Measurements from ENCODE around the gene NAA60. TPM values are rescaled to one million over a fixed set of nuclear protein-coding genes. Genes with fewer than 3 reads are reported as not detected.
A peak's percentile ranks its signal among the peaks of the same experiment; 100 is the strongest.
"Not testable (repeated sequence)": the region's sequence is repeated elsewhere in the genome, so short reads cannot be mapped to it uniquely, and the experiment has no call there.

NAA60 gene
- total and polyA plus RNA-seq, 4 donors: 11.3 to 41.3 (median 25.6) TPM

GRCh38 chr16:3497771-3498170 lies 54.3 kb downstream of the NAA60 start:
- H3K9me3 ChIP-seq (ENCODE audit: control insufficient read depth in 4 of 4, low read length in 3 of 4): no peaks in the 10 kb centered on the region
- no peak overlapping the region for H3K4me3 ChIP-seq (ENCODE audit: low read depth in 1 of 3, low read length in 3 of 3)
- no peaks in the 10 kb centered on the region for H3K36me3 ChIP-seq (ENCODE audit: control insufficient read depth in 4 of 4, insufficient read depth in 3 of 4, low read depth in 1 of 4, low read length in 3 of 4)
- TF ChIP-seq HNF4G (IDR thresholded peaks at IDR 0.05) (no peak), GABPA (IDR thresholded peaks at IDR 0.05 in 1 of 2, conservative IDR thresholded peaks at IDR 0.05 in 1 of 2) (no peak), NR2F2 (IDR thresholded peaks at IDR 0.05) (no peak), JUND (IDR thresholded peaks at IDR 0.05) (no peak), FOXA1 (IDR thresholded peaks at IDR 0.05) (no peak), ZBTB33 (IDR thresholded peaks at IDR 0.05) (no peak), MAX (IDR thresholded peaks at IDR 0.05) (no peak), TAF1 (conservative IDR thresholded peaks at IDR 0.05) (no peak), FOXA2 (IDR thresholded peaks at IDR 0.05) (no peak)
- no peak overlapping the region for H3K27ac ChIP-seq (ENCODE audit: low read depth in 1 of 2, low read length in 2 of 2)
- H3K4me1 ChIP-seq (ENCODE audit: control insufficient read depth in 4 of 4, insufficient read depth in 4 of 4, low read length in 3 of 4): peaks cover 0 to 14% (median 6%) of the 10 kb centered on the region in 4 donors
- H3K27me3 ChIP-seq (ENCODE audit: control insufficient read depth in 4 of 4, insufficient read depth in 4 of 4, low read length in 3 of 4): no peaks in the 10 kb centered on the region
- DNase-seq (ENCODE audit: low spot score): no peak
- no peak overlapping the region for H3K9ac ChIP-seq (ENCODE audit: low read depth in 1 of 2, low read length in 2 of 2)
- 95% methylated on average over 4 of the region's 4 CpGs for WGBS

- H3K9ac ChIP-seq (ENCODE audit: low read depth in 1 of 2, low read length in 2 of 2): no peak overlapping the region
- 96% methylated on average over 16 of the region's 16 CpGs for WGBS
- H3K36me3 ChIP-seq (ENCODE audit: control insufficient read depth in 4 of 4, insufficient read depth in 3 of 4, low read depth in 1 of 4, low read length in 3 of 4): no peaks in the 10 kb centered on the region
- no peak overlapping the region for H3K4me3 ChIP-seq (ENCODE audit: low read depth in 1 of 3, low read length in 3 of 3)
- H3K27me3 ChIP-seq (ENCODE audit: control insufficient read depth in 4 of 4, insufficient read depth in 4 of 4, low read length in 3 of 4): no peaks in the 10 kb centered on the region
- no peaks in the 10 kb centered on the region for H3K9me3 ChIP-seq (ENCODE audit: control insufficient read depth in 4 of 4, low read length in 3 of 4)
- TF ChIP-seq RXRA (IDR thresholded peaks at IDR 0.05): no peak
- no peak for TF ChIP-seq TAF1 (conservative IDR thresholded peaks at IDR 0.05)
- TF ChIP-seq MAX (IDR thresholded peaks at IDR 0.05): no peak
- no peak for TF ChIP-seq HNF4A (conservative IDR thresholded peaks at IDR 0.05)
- no peak for TF ChIP-seq ATF3 (IDR thresholded peaks at IDR 0.05)
- no peak for TF ChIP-seq EGR1 (IDR thresholded peaks at IDR 0.05; ENCODE audit: low read depth in 2 of 2)
- no peak for TF ChIP-seq HNF4G (IDR thresholded peaks at IDR 0.05)
- no peak for TF ChIP-seq REST (IDR thresholded peaks at IDR 0.05)
- TF ChIP-seq SP1 (IDR thresholded peaks at IDR 0.05): no peak
- TF ChIP-seq GABPA (IDR thresholded peaks at IDR 0.05 in 1 of 2, conservative IDR thresholded peaks at IDR 0.05 in 1 of 2): no peak
- no peak for TF ChIP-seq JUND (IDR thresholded peaks at IDR 0.05)
- TF ChIP-seq FOXA2 (IDR thresholded peaks at IDR 0.05): no peak
- TF ChIP-seq NR2F2 (IDR thresholded peaks at IDR 0.05): no peak
- TF ChIP-seq FOXA1 (IDR thresholded peaks at IDR 0.05): no peak
- DNase-seq (ENCODE audit: low spot score): no peak
- no peak overlapping the region for H3K27ac ChIP-seq (ENCODE audit: low read depth in 1 of 2, low read length in 2 of 2)
- H3K4me1 ChIP-seq (ENCODE audit: control insufficient read depth in 4 of 4, insufficient read depth in 4 of 4, low read length in 3 of 4): peaks cover 0 to 14% (median 6%) of the 10 kb centered on the region in 4 donors
Measured at GRCh38 chr16:3498988-3499387, 55.5 kb downstream of the NAA60 start.

- not testable (repeated sequence) for H3K9me3 ChIP-seq (ENCODE audit: control insufficient read depth in 4 of 4, low read length in 3 of 4); H3K36me3 ChIP-seq (ENCODE audit: control insufficient read depth in 4 of 4, insufficient read depth in 3 of 4, low read depth in 1 of 4, low read length in 3 of 4); DNase-seq (ENCODE audit: low spot score); H3K27me3 ChIP-seq (ENCODE audit: control insufficient read depth in 4 of 4, insufficient read depth in 4 of 4, low read length in 3 of 4)
- Histone ChIP-seq H3K9ac (ENCODE audit: low read depth in 1 of 2, low read length in 2 of 2) (peak overlapping the region; percentile 62 to 79), H3K4me3 (ENCODE audit: low read depth in 1 of 3, low read length in 3 of 3) (peak overlapping the region; percentile 78 to 85 (median 82)), H3K27ac (ENCODE audit: low read depth in 1 of 2, low read length in 2 of 2) (peak overlapping the region; percentile 35 to 63), H3K4me1 (ENCODE audit: control insufficient read depth in 4 of 4, insufficient read depth in 4 of 4, low read length in 3 of 4) (peaks cover 0 to 14% (median 6%) of the 10 kb centered on the region in 4 donors)
- WGBS: 17% methylated on average over 24 of the region's 24 CpGs
Measured at GRCh38 chr16:3501412-3501761, 57.9 kb downstream of the NAA60 start.

Measured in liver (tissue), 9 donors.